Posterior vena cava (tissue), 2 donors: ENCODE data around the gene SBNO1. TPM values are rescaled to one million over a fixed set of nuclear protein-coding genes. Genes with fewer than 3 reads are reported as not detected.
"Not testable (repeated sequence)": the region's sequence is repeated elsewhere in the genome, so short reads cannot be mapped to it uniquely, and the experiment has no call there.

Source experiments
- DNase-seq: peaks from one replicate; pipeline ENCODE4 v3.0.0-alpha.2; 2020; ENCODE audit warnings: low spot score
- intact Hi-C, 2 donors: fragments of 100-400 bp; cut with DNase I; formaldehyde crosslinking; loops; one replicate each; pipeline versions ENCODE4 v1.14.1 to v1.14.2; 2022 to 2023
- long read RNA-seq, 2 donors: library from polyadenylated mRNA; unstranded; transcript quantifications; one replicate each; pipeline ENCODE4 v2.0.0, GENCODE V29; 2020 to 2021
- total RNA-seq, 2 donors: library from RNA; stranded (reverse); fragmentation: NEBNext Ultra II Directional; extraction: Animal tissue kit (Norgen Biotek cat#: 25700); gene quantifications; one replicate each; pipeline ENCODE4 v1.2.1, GENCODE V29; 2021
- donor health status: DM: yes; HTN: yes; CAD: no.
- donor health status: DM: yes; HTN: yes; CAD: no.

SBNO1 gene
- total RNA-seq = 10 to 100 TPM; 26.1 to 31.2 TPM
- long read RNA-seq, donor 1, partial matches to known transcripts = 9 of 12 reads
- long read RNA-seq, donor 1, other reads (novel, unspliced or antisense) = 3 of 12 reads
- long read RNA-seq, donor 2, partial matches to known transcripts = 17 of 28 reads
- long read RNA-seq, donor 2, other reads (novel, unspliced or antisense) = 11 of 28 reads

- intact Hi-C loops = no loop called here
- DNase-seq = peak; percentile 97
Measured at GRCh38 chr12:123364532-123365024, at the start of gene SBNO1. Gene SBNO1, minus strand, starts transcription at chr12:123364847. Its CDS starts 14,406 bp downstream, at chr12:123350441.

GRCh38 chr12:123410041-123410412 is 45.4 kb upstream of the SBNO1 start:
- intact Hi-C loops = no loop called here
- no peak for DNase-seq

GRCh38 chr12:123409284-123410040 is 44.8 kb upstream of the SBNO1 start:
- intact Hi-C loops, DNase-seq: not testable (repeated sequence)

GRCh38 chr12:123408619-123409018 is 44.0 kb upstream of the SBNO1 start:
- DNase-seq, intact Hi-C loops: not testable (repeated sequence)

- DNase-seq, intact Hi-C loops: not testable (repeated sequence)
Measured at GRCh38 chr12:123407934-123408333, 43.3 kb upstream of the SBNO1 start.

- intact Hi-C loops, DNase-seq: not testable (repeated sequence)
Measured at GRCh38 chr12:123407269-123407668, 42.6 kb upstream of the SBNO1 start.

- DNase-seq = no peak
- intact Hi-C loops = loop anchor here in 1 of 2 donors (2.0 kb wide), 1 partner anchor 56 kb away; no protein-coding TSS in a partner anchor
Measured at GRCh38 chr12:123404581-123404980, 39.9 kb upstream of the SBNO1 start.

- intact Hi-C loops = no loop called here
- DNase-seq = no peak
Measured at GRCh38 chr12:123401753-123402683, 37.4 kb upstream of the SBNO1 start.

- no peak for DNase-seq
- intact Hi-C loops = no loop called here
Measured at GRCh38 chr12:123399255-123399617, 34.6 kb upstream of the SBNO1 start.

GRCh38 chr12:123398550-123399254 is 34.1 kb upstream of the SBNO1 start:
- DNase-seq = peak; percentile 90
- intact Hi-C loops = no loop called here

- DNase-seq = no peak
Measured at GRCh38 chr12:123398177-123398549, 33.5 kb upstream of the SBNO1 start.

GRCh38 chr12:123397400-123397799 is 32.8 kb upstream of the SBNO1 start:
- no peak for DNase-seq
- intact Hi-C loops = no loop called here

More at GRCh38 chr12:123398177-123398549, 33.5 kb upstream of the SBNO1 start:
- intact Hi-C loops = no loop called here

- intact Hi-C loops = no loop called here
Measured at GRCh38 chr12:123396954-123397353, 32.3 kb upstream of the SBNO1 start.

GRCh38 chr12:123396543-123396942 is 31.9 kb upstream of the SBNO1 start:
- no peak for DNase-seq
- intact Hi-C loops = no loop called here

More at GRCh38 chr12:123396954-123397353, 32.3 kb upstream of the SBNO1 start:
- DNase-seq = no peak

- intact Hi-C loops = no loop called here
Measured at GRCh38 chr12:123395236-123395635, 30.6 kb upstream of the SBNO1 start.

GRCh38 chr12:123393747-123394146 is 29.1 kb upstream of the SBNO1 start:
- intact Hi-C loops = no loop called here

More at GRCh38 chr12:123395236-123395635, 30.6 kb upstream of the SBNO1 start:
- DNase-seq = no peak

GRCh38 chr12:123391546-123392343 is 27.1 kb upstream of the SBNO1 start:
- no peak for DNase-seq
- intact Hi-C loops = no loop called here

More at GRCh38 chr12:123393747-123394146, 29.1 kb upstream of the SBNO1 start:
- DNase-seq = no peak
